ACC112 (cell line): ENCODE data around the gene CLEC17A.
"Not testable (repeated sequence)": the region's sequence is repeated elsewhere in the genome, so short reads cannot be mapped to it uniquely, and the experiment has no call there.

Experiments
- H2AFZ ChIP-seq: fragments of 200-600 bp; sonication (generic); one replicate; pipeline ENCODE4 v1.6.0; 2017; ENCODE audit warnings: antibody characterized with exemption, low read length; ENCODE audit not compliant: unreplicated experiment
- H3K27ac ChIP-seq: fragments of 200-600 bp; sonication (generic); 2 replicates; pipeline ENCODE4 v1.5.1; 2014; ENCODE audit warnings: low read depth, mild to moderate bottlenecking, antibody characterized with exemption, low read length, moderate library complexity
- H3K27me3 ChIP-seq: fragments of 200-600 bp; sonication (generic); 2 replicates; pipeline ENCODE4 v1.6.1; 2014; ENCODE audit warnings: mild to moderate bottlenecking, antibody characterized with exemption, low read length, moderate library complexity, mixed read lengths; ENCODE audit not compliant: insufficient read depth
- H3K36me3 ChIP-seq: fragments of 200-600 bp; sonication (generic); 2 replicates; pipeline ENCODE4 v1.6.1; 2016; ENCODE audit warnings: mild to moderate bottlenecking, antibody characterized with exemption, low read length, moderate library complexity, mixed read lengths; ENCODE audit not compliant: insufficient read depth
- H3K4me1 ChIP-seq: fragments of 200-600 bp; sonication (generic); one replicate; pipeline ENCODE4 v1.6.1; 2016; ENCODE audit warnings: low read length, mixed read lengths; ENCODE audit not compliant: insufficient read depth, unreplicated experiment, control insufficient read depth
- H3K4me3 ChIP-seq: fragments of 200-600 bp; sonication (generic); 2 replicates; pipeline ENCODE4 v1.5.1; 2014; ENCODE audit warnings: mild to moderate bottlenecking, low read depth, low read length
- H3K79me2 ChIP-seq: fragments of 200-600 bp; sonication (generic); one replicate; pipeline ENCODE4 v1.6.0; 2016; ENCODE audit warnings: low read length; ENCODE audit not compliant: control insufficient read depth, unreplicated experiment, insufficient read depth

CLEC17A gene

GRCh38 chr19:14613399-14614098, 30.7 kb downstream of the CLEC17A start:
- H3K27ac ChIP-seq, H3K4me1 ChIP-seq, H3K36me3 ChIP-seq, H2AFZ ChIP-seq, H3K4me3 ChIP-seq, H3K27me3 ChIP-seq, H3K79me2 ChIP-seq: not testable (repeated sequence)

- Histone ChIP-seq H2AFZ (no peak overlapping the region), H3K79me2 (no peaks in the 10 kb centered on the region), H3K4me1 (no peaks in the 10 kb centered on the region), H3K4me3 (no peak overlapping the region), H3K36me3 (no peaks in the 10 kb centered on the region), H3K27ac (no peak overlapping the region), H3K27me3 (no peaks in the 10 kb centered on the region)
Measured at GRCh38 chr19:14614099-14614412, 31.2 kb downstream of the CLEC17A start.

- Histone ChIP-seq H3K79me2 (no peaks in the 10 kb centered on the region), H3K4me1 (no peaks in the 10 kb centered on the region), H3K36me3 (no peaks in the 10 kb centered on the region), H3K4me3 (no peak overlapping the region), H3K27ac (no peak overlapping the region), H3K27me3 (no peaks in the 10 kb centered on the region), H2AFZ (no peak overlapping the region)
Measured at GRCh38 chr19:14615623-14616022, 32.7 kb downstream of the CLEC17A start.

GRCh38 chr19:14616407-14616806, 33.5 kb downstream of the CLEC17A start:
- Histone ChIP-seq H3K27me3 (no peaks in the 10 kb centered on the region), H3K27ac (no peak overlapping the region), H3K4me3 (no peak overlapping the region), H2AFZ (no peak overlapping the region), H3K36me3 (no peaks in the 10 kb centered on the region), H3K79me2 (no peaks in the 10 kb centered on the region), H3K4me1 (no peaks in the 10 kb centered on the region)

- H3K4me1 ChIP-seq = no peaks in the 10 kb centered on the region
- H3K36me3 ChIP-seq = no peaks in the 10 kb centered on the region
- no peaks in the 10 kb centered on the region for H3K79me2 ChIP-seq
- no peaks in the 10 kb centered on the region for H3K27me3 ChIP-seq
- H3K27ac ChIP-seq = no peak overlapping the region
- H3K4me3 ChIP-seq = no peak overlapping the region
- no peak overlapping the region for H2AFZ ChIP-seq
Measured at GRCh38 chr19:14619404-14619803, 36.5 kb downstream of the CLEC17A start.

- not testable (repeated sequence) for H3K27me3 ChIP-seq
Measured at GRCh38 chr19:14624491-14624890, 41.6 kb downstream of the CLEC17A start.

GRCh38 chr19:14629557-14629956, 46.7 kb downstream of the CLEC17A start:
- Histone ChIP-seq H2AFZ (no peak overlapping the region), H3K27me3 (no peaks in the 10 kb centered on the region; the same call in 1 of the 2 replicates), H3K27ac (no peak overlapping the region), H3K36me3 (no peaks in the 10 kb centered on the region), H3K4me3 (no peak overlapping the region), H3K79me2 (no peaks in the 10 kb centered on the region), H3K4me1 (peaks cover 3% of the 10 kb centered on the region)

More at GRCh38 chr19:14624491-14624890, 41.6 kb downstream of the CLEC17A start:
- not testable (repeated sequence) for H3K27ac ChIP-seq, H3K4me1 ChIP-seq, H3K79me2 ChIP-seq, H3K4me3 ChIP-seq, H3K36me3 ChIP-seq, H2AFZ ChIP-seq

GRCh38 chr19:14632286-14632685, 49.4 kb downstream of the CLEC17A start:
- H3K27ac ChIP-seq = no peak overlapping the region
- peaks cover 3% of the 10 kb centered on the region for H3K4me1 ChIP-seq
- no peak overlapping the region for H3K4me3 ChIP-seq
- no peaks in the 10 kb centered on the region for H3K36me3 ChIP-seq
- H3K79me2 ChIP-seq = no peaks in the 10 kb centered on the region
- no peak overlapping the region for H2AFZ ChIP-seq
- no peaks in the 10 kb centered on the region for H3K27me3 ChIP-seq

- Histone ChIP-seq H3K36me3 (no peaks in the 10 kb centered on the region), H3K27ac (no peak overlapping the region), H3K79me2 (no peaks in the 10 kb centered on the region), H3K27me3 (no peaks in the 10 kb centered on the region; the same call in 1 of the 2 replicates), H3K4me3 (no peak overlapping the region), H2AFZ (no peak overlapping the region), H3K4me1 (no peaks in the 10 kb centered on the region)
Measured at GRCh38 chr19:14639536-14640277, 56.8 kb downstream of the CLEC17A start.

GRCh38 chr19:14648506-14648905, 65.6 kb downstream of the CLEC17A start:
- no peaks in the 10 kb centered on the region for H3K4me1 ChIP-seq
- no peaks in the 10 kb centered on the region for H3K79me2 ChIP-seq
- H3K36me3 ChIP-seq = no peaks in the 10 kb centered on the region
- no peak overlapping the region for H2AFZ ChIP-seq
- no peak overlapping the region for H3K4me3 ChIP-seq
- no peak overlapping the region for H3K27ac ChIP-seq
- H3K27me3 ChIP-seq = peaks cover 27% of the 10 kb centered on the region; the same call in 1 of the 2 replicates

GRCh38 chr19:14649020-14649419, 66.1 kb downstream of the CLEC17A start:
- peaks cover 27% of the 10 kb centered on the region; the same call in 1 of the 2 replicates for H3K27me3 ChIP-seq
- no peaks in the 10 kb centered on the region for H3K79me2 ChIP-seq
- H3K27ac ChIP-seq = no peak overlapping the region
- no peaks in the 10 kb centered on the region for H3K4me1 ChIP-seq
- no peaks in the 10 kb centered on the region for H3K36me3 ChIP-seq
- H3K4me3 ChIP-seq = no peak overlapping the region
- H2AFZ ChIP-seq = no peak overlapping the region
